WTC11 (cell line): ENCODE data around the gene GABBR1.

Source experiments
- AFF4 ChIP-seq: sonication (generic); formaldehyde crosslinking; IDR thresholded peaks from 2 replicates; pipeline ENCODE4 v1.8.1; 2023; ENCODE audit warnings: mild to moderate bottlenecking, missing genetic modification reagents, borderline replicate concordance
- CREB1 ChIP-seq: sonication (generic); formaldehyde crosslinking; IDR thresholded peaks from 2 replicates; pipeline ENCODE4 v1.8.0; 2023; ENCODE audit warnings: mild to moderate bottlenecking, missing genetic modification reagents
- E2F4 ChIP-seq: sonication (generic); formaldehyde crosslinking; IDR thresholded peaks from 2 replicates; pipeline ENCODE4 v1.8.1; 2022; ENCODE audit warnings: low read depth, mild to moderate bottlenecking, moderate library complexity, missing genetic modification reagents, borderline replicate concordance
- IRF1 ChIP-seq: sonication (generic); formaldehyde crosslinking; IDR thresholded peaks from 2 replicates; pipeline ENCODE4 v1.8.0; 2023; ENCODE audit warnings: missing genetic modification reagents
- JUN ChIP-seq: sonication (generic); formaldehyde crosslinking; IDR thresholded peaks from 2 replicates; pipeline ENCODE4 v1.8.0; 2023; ENCODE audit warnings: mild to moderate bottlenecking, missing genetic modification reagents
- NFE2L1 ChIP-seq: sonication (generic); formaldehyde crosslinking; IDR thresholded peaks from 2 replicates; pipeline ENCODE4 v1.8.1; 2023; ENCODE audit warnings: missing genetic modification reagents
- TEAD4 ChIP-seq: sonication (generic); formaldehyde crosslinking; IDR thresholded peaks from 2 replicates; pipeline ENCODE4 v1.8.0; 2022; ENCODE audit warnings: mild to moderate bottlenecking, missing genetic modification reagents
- ZNF138 ChIP-seq: sonication (generic); formaldehyde crosslinking; conservative IDR thresholded peaks from 2 replicates; pipeline ENCODE4 v1.8.1; 2022; ENCODE audit warnings: mild to moderate bottlenecking, moderate library complexity, missing genetic modification reagents
- TF ChIP-seq, protein P1 (sequence below): fragments of 200-600 bp; IDR thresholded peaks from 2 replicates; pipeline ENCODE4 v1.8.0; 2022; ENCODE audit warnings: antibody characterized with exemption
- TF ChIP-seq, protein P2 (sequence below): sonication (generic); formaldehyde crosslinking; IDR thresholded peaks from 2 replicates; pipeline ENCODE4 v1.8.1; 2022; ENCODE audit warnings: mild to moderate bottlenecking, moderate library complexity, missing genetic modification reagents
- TF ChIP-seq, protein P3 (sequence below): sonication (generic); formaldehyde crosslinking; IDR thresholded peaks from 2 replicates; pipeline ENCODE4 v1.8.1; 2022; ENCODE audit warnings: low read depth, missing genetic modification reagents, borderline replicate concordance
- TF ChIP-seq, protein P4 (sequence below): sonication (generic); formaldehyde crosslinking; IDR thresholded peaks from 2 replicates; pipeline ENCODE4 v1.8.0; 2022; ENCODE audit warnings: mild to moderate bottlenecking, missing genetic modification reagents
- TF ChIP-seq, protein P5 (sequence below): fragments of 250-450 bp; sonication (Bioruptor Pico); IDR thresholded peaks from 2 replicates; pipeline ENCODE4 v2.1.2; 2022; ENCODE audit warnings: mild to moderate bottlenecking, moderate library complexity
- TF ChIP-seq, protein P6 (sequence below): sonication (generic); formaldehyde crosslinking; IDR thresholded peaks from 2 replicates; pipeline ENCODE4 v1.8.1; 2023; ENCODE audit warnings: mild to moderate bottlenecking, missing genetic modification reagents, moderate library complexity

- TF ChIP-seq, protein P1, sequence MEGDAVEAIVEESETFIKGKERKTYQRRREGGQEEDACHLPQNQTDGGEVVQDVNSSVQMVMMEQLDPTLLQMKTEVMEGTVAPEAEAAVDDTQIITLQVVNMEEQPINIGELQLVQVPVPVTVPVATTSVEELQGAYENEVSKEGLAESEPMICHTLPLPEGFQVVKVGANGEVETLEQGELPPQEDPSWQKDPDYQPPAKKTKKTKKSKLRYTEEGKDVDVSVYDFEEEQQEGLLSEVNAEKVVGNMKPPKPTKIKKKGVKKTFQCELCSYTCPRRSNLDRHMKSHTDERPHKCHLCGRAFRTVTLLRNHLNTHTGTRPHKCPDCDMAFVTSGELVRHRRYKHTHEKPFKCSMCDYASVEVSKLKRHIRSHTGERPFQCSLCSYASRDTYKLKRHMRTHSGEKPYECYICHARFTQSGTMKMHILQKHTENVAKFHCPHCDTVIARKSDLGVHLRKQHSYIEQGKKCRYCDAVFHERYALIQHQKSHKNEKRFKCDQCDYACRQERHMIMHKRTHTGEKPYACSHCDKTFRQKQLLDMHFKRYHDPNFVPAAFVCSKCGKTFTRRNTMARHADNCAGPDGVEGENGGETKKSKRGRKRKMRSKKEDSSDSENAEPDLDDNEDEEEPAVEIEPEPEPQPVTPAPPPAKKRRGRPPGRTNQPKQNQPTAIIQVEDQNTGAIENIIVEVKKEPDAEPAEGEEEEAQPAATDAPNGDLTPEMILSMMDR: no peak
- TF ChIP-seq, protein P2, sequence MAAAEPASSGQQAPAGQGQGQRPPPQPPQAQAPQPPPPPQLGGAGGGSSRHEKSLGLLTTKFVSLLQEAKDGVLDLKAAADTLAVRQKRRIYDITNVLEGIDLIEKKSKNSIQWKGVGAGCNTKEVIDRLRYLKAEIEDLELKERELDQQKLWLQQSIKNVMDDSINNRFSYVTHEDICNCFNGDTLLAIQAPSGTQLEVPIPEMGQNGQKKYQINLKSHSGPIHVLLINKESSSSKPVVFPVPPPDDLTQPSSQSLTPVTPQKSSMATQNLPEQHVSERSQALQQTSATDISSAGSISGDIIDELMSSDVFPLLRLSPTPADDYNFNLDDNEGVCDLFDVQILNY (CRISPR knock-in tag): no peak
- no peak for TF ChIP-seq CREB1 (CRISPR knock-in tag)
- no peak for TF ChIP-seq ZNF138 (CRISPR knock-in tag)
- TF ChIP-seq, protein P3, sequence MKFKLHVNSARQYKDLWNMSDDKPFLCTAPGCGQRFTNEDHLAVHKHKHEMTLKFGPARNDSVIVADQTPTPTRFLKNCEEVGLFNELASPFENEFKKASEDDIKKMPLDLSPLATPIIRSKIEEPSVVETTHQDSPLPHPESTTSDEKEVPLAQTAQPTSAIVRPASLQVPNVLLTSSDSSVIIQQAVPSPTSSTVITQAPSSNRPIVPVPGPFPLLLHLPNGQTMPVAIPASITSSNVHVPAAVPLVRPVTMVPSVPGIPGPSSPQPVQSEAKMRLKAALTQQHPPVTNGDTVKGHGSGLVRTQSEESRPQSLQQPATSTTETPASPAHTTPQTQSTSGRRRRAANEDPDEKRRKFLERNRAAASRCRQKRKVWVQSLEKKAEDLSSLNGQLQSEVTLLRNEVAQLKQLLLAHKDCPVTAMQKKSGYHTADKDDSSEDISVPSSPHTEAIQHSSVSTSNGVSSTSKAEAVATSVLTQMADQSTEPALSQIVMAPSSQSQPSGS (CRISPR knock-in tag): no peak
- TF ChIP-seq JUN (CRISPR knock-in tag): no peak
- no peak for TF ChIP-seq E2F4
- TF ChIP-seq, protein P4, sequence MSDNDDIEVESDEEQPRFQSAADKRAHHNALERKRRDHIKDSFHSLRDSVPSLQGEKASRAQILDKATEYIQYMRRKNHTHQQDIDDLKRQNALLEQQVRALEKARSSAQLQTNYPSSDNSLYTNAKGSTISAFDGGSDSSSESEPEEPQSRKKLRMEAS (CRISPR knock-in tag): no peak
- TF ChIP-seq, protein P5, sequence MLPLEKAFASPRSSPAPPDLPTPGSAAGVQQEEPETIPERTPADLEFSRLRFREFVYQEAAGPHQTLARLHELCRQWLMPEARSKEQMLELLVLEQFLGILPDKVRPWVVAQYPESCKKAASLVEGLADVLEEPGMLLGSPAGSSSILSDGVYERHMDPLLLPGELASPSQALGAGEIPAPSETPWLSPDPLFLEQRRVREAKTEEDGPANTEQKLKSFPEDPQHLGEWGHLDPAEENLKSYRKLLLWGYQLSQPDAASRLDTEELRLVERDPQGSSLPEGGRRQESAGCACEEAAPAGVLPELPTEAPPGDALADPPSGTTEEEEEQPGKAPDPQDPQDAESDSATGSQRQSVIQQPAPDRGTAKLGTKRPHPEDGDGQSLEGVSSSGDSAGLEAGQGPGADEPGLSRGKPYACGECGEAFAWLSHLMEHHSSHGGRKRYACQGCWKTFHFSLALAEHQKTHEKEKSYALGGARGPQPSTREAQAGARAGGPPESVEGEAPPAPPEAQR: no peak
- TF ChIP-seq TEAD4 (CRISPR knock-in tag): no peak
- TF ChIP-seq AFF4 (CRISPR knock-in tag): no peak
- no peak for TF ChIP-seq NFE2L1 (CRISPR knock-in tag)
- TF ChIP-seq, protein P6, sequence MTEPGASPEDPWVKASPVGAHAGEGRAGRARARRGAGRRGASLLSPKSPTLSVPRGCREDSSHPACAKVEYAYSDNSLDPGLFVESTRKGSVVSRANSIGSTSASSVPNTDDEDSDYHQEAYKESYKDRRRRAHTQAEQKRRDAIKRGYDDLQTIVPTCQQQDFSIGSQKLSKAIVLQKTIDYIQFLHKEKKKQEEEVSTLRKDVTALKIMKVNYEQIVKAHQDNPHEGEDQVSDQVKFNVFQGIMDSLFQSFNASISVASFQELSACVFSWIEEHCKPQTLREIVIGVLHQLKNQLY (CRISPR knock-in tag): no peak
- TF ChIP-seq IRF1 (CRISPR knock-in tag): no peak
Measured at GRCh38 chr6:29619578-29620160, 13.3 kb downstream of the GABBR1 start.
